NCI-H146 (cell line): ENCODE results near the gene MPST.

Source experiments
- DNase-seq: peaks from one replicate; lab custom pipeline; 2025; lab: John Stamatoyannopoulos, UW

MPST gene

GRCh38 chr22:37044634-37045625 is 25.4 kb downstream of the MPST start:
- DNase-seq, result no peak

DNA sequence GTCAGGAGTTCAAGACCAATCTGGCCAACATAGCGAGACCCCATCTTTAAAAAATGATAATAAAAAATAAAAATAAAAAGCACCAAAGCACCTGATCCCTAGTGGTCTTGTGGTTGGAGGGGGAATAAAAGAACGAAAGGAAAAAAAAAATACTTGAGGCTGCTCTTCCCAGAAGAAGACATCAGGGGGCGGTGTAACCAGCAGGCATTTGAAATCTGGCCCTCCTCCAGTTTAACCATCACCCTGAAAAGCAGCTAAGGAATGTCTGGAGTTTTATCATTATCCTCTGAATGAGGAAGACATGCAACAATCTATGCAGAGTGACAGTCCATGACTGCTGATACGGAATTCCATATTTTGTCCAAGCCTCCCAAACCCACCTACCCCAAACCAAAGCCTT is 26.4 kb downstream of the MPST start:
- no peak for DNase-seq

DNA sequence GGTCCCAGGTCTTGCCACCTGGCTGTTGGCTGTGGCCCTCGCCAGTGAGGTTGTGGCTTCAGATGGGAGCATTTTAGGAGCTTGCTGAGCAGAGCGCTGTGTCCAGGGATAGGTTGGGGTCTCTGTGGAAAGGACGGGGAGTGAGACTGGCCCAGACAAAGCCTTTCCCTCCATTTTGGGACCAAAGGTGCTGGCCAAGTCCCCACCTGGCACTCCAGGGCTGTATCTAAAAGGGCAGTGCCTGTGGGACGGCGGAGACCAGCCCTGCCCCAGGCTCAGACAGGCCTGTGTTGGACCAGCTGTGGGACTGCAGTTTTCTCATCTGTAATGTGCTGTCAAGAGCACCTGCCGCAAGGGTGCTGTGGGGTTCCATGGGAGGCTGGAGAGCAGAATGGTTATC is 27.0 kb downstream of the MPST start:
- DNase-seq, result no peak

- DNase-seq, result no peak
Measured at GRCh38 chr22:37047006-37047405, 27.5 kb downstream of the MPST start.

- DNase-seq, result no peak
Measured at GRCh38 chr22:37048133-37048532, 28.6 kb downstream of the MPST start.

DNA sequence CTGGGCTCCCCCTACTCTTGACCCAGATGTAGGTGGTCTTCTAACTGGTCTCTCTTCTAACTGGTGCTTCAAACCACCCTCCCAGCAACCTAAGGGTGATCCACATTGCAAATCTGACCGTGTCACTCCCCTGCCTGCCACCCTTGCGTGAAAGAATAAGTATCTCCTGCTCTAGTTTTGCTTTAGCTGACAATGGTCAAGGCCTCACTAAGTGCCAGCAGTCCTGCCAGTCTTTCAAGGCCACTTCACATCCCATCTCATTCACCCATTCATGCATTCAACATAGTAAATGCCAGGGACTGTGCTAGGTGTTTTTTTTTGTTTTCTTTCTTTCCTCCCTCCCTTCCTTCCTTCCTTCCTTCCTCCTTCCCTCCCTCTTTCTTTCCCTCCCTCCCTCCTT is 29.7 kb downstream of the MPST start:
- DNase-seq, result no peak

GRCh38 chr22:37050913-37051312 is 31.4 kb downstream of the MPST start:
- no peak for DNase-seq

GRCh38 chr22:37051391-37052385 is 32.1 kb downstream of the MPST start, which contains the start of gene KCTD17:
Gene KCTD17 (plus strand): TSS chr22:37051742. CDS start chr22:37051761, 19 bp downstream.
- DNase-seq, result peak; percentile 57

GRCh38 chr22:37052386-37053309 is 33.1 kb downstream of the MPST start:
- no peak for DNase-seq

DNA sequence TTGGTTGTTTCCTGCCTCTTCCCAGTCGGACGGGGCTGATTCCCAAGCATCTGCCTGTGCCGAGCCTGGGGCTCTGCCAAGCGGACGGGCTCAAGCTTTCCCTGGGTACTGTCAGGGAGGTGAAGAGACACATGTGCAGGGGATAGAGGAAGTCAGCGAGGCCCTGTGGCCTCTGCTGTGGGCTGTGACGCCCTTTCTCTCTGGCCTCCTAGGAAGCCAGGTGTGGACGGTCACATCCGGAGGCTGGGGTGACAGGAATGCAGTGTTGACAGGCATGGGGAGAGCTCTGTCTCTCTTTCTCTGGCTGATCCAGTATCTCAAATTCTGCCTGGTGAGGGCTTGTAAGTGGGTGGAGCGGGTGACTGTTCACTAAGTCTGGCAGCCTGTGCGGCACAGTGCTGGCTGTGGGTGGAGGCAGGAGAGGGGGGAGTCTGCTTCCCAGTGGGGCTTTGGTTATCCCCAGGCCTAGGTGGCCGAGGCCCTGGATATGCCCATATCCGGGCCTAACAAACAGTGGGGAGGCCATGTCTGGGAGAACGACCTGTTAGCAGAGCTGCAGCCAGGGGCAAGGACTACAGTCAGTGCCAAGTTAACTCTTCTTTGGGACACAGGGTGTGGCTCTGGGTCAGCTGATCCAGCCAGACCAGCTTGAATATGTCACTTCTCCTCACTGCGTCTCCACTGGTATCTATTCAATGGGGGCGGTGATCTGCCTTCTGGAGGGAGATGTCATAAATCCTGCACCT is 33.9 kb downstream of the MPST start:
- no peak for DNase-seq

DNA sequence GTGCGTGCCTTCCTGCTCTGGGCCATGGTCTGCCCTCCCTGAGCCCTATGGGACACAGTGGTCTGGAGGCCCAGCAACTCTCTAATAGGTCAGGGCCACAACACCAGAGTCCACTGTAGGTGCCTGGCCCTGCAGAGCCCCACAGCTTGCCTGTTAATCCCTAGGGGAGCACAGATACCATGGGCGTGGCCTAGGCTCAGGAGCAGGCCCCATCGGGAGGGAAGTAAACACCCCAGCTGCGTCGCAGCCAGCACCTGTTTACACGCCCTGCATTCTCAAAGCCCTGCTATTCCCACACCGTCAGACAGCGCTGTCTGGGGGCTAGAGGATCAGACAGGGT is 34.5 kb downstream of the MPST start:
- no peak for DNase-seq

DNA sequence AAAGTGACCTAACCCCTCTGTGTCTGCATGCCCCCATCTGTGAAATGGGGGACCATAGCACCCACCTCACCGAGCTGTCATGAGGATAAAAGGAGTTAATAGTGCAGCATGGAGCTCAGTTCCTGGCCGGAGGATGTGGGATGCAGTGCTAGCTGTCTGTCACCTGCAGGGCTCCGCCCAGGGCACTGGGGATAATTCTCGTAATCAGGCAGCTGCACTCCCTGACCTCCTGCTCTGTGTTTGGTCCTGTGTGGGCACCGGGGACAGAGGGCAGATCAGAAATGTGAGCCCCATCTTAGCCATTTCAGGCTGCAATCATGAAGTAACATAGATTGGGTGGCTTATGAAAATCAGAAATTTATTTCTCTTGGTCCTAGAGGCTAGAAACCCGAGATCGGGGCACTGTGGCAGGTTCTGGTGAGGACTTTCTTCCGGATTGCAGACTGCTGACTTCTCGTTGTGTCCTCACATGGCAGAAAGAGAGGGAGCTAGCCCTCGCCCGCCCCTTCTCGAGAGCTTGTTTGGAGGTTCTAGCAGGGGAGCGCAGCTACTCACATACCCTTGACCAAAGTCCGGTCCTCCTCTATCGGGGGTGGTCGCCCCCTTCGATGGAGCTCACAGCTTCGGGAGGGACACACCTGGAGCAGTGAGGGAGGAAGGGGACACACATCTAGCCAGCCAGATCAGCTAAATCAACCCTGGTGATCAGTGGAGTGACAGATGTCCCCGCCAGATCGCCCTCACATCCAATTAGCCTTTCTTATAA is 35.2 kb downstream of the MPST start:
- no peak for DNase-seq

- DNase-seq, result no peak
Measured at GRCh38 chr22:37056246-37056645, 36.7 kb downstream of the MPST start.

- DNase-seq, result no peak
Measured at GRCh38 chr22:37057226-37057625, 37.7 kb downstream of the MPST start.

- no peak for DNase-seq
Measured at GRCh38 chr22:37057796-37058510, 38.4 kb downstream of the MPST start.

GRCh38 chr22:37058917-37059701 is 39.6 kb downstream of the MPST start:
- DNase-seq, result no peak

DNA sequence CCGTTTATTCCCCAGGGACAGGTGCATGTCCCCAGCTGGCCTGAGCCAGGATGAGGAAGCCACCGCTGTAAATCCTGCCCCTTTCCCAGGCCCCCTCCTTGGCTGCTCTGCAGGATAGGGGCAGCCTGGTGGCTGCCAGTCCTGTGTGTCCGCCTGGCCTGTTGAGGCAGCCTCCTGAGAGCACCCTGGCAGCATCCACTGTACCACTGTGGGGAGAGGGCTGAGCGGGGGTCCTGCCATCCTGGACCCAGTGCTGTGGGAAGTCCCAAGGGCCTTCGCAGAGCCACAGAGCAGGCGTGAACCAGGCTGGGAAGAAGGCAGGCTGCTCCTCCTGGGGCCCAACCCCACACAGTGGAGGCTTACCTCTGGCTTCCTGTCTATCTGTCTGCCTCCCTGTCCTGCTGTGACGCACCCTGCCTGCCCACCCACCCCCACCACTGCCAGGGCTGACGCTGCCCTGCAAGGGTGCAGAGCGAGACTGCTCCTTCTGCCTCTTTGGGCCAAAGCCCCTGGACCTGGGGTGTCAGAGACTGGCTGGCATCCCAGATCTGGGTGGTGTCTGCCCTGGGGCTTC is 40.4 kb downstream of the MPST start:
- no peak for DNase-seq
